GM21390 (cell line): ENCODE measurements around the gene DYSF.

ENCODE experiments used
- ATAC-seq: cut with Tn5 transposase; IDR thresholded peaks from one replicate; pipeline ENCODE4 v1.9.1; 2021; ENCODE audit not compliant: unreplicated experiment

DYSF gene

DNA sequence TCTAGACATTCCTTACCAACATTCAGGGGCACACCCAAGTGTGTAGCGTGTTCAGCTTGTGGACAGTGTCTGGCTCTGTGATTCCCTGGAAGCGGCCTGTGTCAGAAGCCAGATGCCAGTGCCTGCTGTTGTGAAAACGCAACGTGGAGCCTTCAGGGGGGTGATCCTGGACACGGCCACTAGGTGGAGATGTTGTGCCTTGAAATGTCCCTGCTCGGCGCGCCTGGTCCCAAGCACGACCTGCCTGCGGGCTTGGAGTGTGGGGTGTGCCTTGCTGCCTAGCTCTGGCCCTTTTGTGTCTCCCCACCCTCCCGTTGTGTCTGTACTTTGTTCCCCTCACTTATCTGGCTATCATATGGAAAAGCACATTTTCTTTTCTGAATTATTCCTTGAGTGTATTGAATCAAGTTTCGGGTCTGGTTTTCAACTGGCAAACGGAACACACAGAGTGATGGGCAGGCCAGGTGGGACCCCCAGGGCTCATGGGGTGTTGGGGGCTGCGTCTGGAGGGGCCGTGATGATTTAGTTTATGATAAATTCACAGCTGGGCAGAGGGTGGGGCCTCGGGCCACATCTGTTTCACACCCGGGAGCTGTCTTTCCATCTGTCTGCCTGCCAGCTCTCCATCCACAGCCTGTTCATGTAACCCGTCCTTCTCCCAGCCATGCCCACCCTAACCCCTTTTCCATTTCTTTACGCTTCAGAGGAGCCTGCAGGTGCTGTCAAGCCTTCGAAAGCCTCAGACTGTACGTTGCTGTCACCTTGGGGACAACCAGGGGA lies 95.5 kb downstream of the DYSF start:
- ATAC-seq, result no peak

DNA sequence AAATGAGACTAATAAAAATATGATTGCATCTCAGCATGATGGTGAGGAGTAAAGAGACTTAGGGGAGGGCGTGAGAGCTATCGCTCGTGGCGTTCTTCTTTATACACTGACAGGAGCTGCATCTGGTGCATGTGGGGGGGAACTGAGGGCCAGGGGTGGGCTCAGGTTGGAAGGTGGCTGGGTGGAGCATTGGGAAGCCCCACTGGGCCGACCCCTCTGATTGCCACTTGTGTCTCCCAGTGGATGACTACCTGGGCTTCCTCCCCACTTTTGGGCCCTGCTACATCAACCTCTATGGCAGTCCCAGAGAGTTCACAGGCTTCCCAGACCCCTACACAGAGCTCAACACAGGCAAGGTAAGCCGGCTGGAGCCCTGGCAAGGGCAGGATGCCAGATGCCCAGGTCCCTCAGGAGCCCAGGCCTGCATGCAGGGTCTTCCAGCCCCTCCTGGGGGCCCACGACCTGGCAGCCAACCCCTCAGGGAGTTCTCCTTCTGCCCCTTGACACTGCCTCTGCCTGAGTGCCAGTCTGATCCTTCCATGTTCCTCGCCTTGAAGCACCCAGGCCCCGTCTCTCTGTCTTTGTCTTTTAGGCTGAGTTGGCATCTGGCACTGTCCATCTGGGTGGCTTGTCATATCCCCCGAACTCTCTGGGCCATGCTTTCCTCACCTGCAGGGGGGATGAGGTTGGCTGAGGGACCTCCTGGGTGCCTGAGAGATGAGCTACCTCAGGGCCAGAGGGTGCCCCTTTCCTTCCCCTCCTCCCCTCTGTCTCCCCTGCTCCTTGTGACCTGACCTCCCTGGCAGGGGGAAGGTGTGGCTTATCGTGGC lies 97.7 kb downstream of the DYSF start:
- no peak for ATAC-seq

DNA sequence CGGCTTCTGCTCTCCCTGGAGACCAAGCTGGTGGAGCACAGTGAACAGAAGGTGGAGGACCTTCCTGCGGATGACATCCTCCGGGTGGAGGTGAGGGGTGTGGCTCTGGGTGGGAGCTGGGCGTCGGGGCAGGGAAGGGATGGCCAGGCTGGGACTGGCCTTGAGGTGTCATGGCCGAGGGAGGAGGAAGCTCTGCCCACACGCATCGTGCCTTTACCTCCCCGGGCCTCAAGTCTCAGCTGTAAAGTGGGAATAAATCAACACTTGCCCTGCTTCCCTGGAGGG lies 98.2 kb downstream of the DYSF start:
- ATAC-seq, result no peak

DNA sequence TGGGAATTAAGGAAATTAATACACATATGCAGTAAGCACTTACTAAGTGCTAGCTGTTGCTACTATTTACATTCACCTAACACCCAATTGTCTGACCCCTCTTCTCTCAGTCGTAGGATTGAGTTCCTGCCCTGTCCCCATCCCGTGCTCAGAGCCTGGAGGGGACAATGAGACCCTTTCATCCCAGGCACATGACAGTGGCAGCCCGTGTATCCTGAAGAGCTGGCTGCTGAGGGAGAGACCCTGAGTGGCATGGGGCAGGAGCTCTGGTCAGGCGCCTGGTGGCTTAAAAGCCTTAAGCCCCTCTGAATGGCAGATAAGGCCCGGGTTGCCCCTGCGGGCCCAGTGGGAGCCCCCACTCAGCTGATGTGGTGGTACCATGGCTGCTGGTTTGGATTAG lies 99.0 kb downstream of the DYSF start:
- no peak for ATAC-seq

DNA sequence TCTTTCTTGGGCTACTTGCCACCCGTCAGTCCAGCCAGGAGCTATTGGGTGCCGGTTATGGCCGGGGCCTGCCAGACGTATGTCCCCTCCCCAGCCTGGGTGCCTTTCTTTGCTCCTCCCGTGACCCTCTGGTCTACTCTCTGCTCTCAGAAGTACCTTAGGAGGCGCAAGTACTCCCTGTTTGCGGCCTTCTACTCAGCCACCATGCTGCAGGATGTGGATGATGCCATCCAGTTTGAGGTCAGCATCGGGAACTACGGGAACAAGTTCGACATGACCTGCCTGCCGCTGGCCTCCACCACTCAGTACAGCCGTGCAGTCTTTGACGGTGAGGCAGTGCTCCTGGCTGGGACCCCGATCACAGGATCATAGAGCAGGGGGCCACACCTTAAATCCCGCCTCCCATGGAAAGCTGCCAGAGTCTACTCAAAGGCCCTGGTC lies 99.5 kb downstream of the DYSF start:
- ATAC-seq, result no peak

DNA sequence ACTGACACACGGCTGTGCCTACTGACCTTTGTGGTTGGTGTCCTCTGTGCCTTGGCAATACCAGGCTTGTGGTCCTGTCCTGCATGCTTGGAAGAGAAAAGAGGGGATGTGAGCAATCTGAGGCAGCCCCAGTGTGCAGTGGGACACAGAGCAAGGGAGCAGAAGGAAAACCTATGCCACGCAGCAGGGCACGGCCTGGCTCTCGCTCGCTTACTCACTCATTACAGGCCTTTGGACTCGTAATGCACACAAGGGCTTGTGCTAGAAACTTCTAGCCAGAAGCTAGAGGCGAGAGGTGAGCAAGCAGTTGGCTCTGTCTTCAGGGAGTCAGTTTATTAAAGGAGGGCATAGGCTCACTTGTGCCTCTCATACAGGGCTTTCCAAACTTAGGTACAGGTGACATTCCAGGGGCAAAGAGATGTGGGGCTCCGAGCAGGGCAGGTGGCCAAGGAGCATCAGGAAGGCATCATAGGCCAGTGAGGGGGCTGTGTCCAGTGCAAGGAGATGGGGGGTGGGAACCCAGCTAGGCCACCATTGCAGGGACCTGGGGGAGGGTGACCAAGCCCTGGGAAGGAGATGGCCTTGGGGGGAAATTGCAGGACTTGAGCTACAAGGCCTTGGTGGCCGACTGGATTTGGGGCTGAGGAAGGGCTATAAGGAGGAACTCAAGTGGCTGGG lies 100.8 kb downstream of the DYSF start:
- no peak for ATAC-seq

DNA sequence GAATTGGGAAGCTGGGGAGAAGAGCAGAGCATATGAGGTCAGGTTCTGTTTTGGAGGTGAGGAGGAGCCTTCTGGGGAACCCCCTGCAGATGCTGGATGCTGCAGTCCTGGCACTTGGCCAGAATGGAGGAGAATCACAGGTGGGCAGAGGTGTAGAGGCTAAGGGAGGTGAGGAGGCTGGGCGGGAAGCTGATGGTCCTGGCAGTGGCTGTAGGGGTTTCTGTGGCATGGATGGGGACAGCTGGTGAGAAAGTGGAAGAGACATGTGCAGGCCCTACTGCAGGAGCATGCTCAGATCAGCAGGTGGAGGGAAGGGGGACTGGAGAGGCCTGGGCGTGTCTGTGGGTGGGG lies 101.3 kb downstream of the DYSF start:
- no peak for ATAC-seq

DNA sequence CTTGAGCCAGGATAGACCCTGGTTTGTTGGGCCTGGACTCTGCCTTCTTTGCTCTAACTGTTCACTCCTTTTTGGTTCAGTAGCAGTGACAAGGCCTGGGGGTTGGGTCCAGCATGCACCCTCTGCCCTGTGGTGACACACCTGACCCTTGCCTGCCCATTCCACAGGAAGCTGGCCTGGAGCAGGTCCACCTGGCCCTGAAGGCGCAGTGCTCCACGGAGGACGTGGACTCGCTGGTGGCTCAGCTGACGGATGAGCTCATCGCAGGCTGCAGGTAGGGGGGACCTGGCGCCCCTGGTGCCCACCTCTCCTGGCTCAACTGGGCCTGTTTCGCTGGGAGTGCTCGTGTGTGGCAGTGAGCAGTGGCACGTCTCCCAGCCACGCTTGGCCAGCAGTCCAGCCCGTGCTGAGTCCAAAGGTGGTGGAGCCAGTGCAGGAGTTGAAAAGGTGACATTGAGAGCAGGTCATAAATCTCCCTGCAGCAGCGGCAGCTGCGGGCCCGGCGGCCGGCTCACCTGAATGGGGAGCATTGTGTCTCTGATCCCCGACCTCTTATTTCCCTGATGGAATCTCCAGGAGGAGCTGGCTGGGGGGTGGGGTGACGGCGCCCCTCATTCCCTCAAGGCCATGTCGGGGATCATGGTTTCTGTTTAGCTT lies 102.6 kb downstream of the DYSF start:
- ATAC-seq, result no peak

DNA sequence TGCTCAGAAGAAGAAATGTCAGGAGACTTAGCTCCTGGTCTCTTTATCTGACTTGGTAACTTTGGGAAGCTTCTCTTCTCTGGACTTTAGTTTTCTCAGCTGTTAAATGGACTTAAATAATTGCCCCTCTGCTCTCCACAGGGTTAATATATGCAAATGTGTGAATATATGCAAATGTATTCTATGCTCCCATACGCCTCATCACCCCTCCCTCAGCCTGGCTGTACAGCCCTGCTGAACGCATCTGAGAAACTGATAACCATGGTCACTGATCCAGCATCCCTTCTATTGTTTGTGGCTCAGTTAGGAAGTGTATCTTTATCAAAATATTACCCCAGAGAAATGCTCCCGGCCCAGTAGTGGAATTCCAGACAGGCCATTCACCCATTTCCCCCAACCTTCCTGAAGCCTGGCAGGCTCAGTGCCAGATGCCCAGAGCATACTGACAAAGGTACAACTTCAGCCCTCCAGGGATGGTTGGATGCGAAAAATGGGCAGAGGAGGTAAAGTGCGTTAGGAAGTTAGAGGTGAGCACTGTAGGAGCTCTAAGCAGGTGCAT lies 103.4 kb downstream of the DYSF start:
- ATAC-seq, result no peak

DNA sequence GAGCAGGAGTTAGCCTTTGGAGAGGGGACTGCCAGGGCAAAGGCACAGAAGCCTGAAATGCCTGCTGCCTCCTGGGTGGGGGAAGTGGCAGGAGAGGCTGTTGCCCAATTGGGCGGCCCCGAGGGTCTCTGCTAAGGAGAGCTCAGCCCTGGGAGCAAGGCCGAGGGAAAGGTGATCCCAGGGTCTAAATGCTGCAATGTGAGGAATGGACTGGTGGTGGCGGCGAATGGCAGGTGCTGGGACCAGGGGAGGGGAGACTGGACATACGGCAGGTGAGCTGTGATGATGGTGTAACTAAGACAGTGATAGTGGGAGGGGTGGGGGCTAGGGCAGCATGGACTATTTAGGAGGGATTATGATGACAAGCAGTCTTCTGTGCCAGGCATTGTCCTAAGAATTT lies 104.0 kb downstream of the DYSF start:
- no peak for ATAC-seq

DNA sequence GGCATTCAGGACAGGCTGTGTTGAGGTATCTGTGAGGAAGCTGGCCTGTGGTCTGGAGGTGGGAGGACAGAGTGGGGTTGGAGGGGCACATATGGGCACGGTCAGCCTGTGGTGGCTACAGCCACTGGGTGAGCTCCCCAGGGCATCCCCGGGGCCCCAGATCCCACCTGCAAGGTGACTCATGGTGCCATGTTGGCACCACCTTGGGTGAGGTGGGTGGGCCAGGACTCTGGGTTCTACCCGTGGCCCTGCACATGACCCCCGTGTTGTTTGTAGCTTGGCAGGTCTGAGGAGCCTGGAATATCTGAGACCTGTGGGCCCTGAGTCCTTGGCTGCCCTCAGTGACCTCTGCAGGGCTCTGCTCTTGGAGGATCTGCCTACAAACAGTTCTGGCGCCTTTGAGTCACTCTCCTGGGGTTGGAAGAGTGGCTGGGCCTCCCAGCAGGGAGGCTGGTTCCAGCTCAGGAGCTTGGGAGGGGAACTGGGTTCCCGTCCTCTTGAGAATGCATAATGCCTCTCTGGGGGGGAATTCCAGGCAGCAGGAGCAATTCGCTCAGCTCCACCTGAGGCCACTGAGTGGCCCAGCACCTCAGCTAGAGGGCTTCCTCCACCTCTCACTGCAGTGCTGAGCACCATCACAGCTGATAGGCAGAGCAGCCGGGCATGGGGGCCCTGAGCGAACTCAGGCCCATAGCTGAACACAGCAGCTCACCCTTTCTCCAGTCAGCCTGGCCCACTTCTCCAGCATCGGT lies 105.1 kb downstream of the DYSF start:
- ATAC-seq, result no peak

DNA sequence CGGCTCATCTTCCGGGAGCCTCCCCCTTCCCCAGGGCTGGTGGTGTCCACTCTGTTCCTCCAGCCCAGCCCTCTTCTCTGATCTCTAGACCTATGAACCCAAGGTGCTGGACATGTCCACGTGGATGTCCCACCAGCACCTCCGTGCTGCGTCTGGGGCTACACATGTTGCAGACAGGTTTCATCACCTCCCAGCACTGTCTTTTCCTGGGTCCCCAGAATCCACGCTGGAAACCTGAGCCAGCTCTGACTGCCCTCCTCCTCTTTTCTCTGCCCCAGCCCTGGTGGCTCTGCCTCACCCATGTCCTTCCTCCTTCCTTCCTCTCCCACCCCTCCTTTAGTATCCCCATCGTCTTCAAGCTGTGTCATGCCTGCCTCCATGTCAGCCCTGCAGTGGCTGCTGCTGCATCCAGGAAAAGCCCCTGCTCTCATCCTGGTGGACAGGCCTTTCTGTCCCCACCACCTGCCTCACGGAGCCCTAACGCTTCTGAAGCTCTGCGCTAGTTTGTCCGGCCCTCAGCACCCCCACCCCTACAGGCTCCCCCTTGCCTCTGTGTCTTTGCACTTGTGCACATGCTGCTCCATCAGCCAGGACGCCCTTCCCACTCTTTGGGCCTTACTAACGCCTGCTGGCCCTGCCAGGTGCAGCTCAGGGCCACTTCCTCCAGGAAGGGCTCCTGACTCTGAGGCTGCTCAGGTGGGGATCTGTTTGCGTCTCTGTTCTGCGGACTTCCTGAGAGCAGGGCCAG lies 105.9 kb downstream of the DYSF start:
- no peak for ATAC-seq

DNA sequence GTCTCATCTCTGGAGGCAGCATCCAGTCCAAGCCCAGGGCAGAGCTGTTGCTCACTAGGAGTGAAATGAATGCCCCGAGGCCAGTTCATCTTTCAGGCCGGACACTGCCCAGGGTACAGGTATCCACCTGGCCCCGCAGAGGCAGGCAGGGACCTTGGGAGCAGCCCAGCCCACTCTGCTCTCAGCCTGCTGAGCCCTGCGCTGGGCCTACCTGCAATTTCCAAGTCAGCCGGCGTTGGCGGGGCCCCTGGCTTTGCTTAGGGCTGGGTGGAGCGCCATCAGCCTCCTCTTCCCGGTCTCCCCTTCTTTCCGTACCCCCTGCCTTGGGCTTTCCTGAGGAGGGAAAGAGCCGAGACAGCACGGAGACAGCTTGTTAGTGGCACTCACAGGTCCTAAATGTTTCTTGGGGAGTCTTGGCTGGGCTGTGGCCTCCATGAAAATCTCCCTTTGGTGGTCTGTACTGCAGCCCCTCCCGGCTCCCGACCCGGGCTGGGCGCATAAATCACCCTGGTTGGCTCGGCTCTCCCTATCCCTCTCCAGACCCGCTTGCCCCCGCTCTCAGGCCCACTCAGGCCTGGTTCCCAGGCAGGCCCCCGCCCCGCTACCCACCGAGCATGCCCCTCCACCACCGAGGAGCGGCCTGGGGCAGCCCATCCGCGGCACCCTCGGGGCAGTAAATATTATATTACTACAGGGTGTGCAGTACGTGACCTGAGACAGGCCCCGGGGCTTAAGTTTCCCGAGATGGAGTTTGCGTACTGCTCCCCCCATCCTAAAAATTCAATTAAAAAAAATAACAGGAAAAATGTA lies 106.7 kb downstream of the DYSF start:
- ATAC-seq, result no peak

DNA sequence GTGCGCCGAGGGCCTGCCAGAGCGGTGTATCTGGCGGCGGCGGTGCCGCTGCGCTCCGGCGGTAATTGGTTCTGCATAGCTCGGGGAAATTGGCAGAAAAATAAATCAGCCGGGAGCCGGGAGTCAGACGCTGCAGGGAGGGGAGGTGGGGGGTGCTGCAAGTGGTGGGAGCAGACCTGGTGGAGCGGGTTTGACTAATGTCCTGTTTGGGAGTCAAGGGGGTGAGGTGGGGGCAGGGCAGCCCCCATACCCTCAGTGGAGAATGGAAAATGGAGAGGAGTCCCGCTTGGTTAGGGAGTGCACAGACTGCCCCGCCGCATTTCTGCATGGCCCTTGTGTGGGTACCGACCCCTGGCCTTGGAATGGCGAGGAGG lies 107.3 kb downstream of the DYSF start:
- no peak for ATAC-seq

DNA sequence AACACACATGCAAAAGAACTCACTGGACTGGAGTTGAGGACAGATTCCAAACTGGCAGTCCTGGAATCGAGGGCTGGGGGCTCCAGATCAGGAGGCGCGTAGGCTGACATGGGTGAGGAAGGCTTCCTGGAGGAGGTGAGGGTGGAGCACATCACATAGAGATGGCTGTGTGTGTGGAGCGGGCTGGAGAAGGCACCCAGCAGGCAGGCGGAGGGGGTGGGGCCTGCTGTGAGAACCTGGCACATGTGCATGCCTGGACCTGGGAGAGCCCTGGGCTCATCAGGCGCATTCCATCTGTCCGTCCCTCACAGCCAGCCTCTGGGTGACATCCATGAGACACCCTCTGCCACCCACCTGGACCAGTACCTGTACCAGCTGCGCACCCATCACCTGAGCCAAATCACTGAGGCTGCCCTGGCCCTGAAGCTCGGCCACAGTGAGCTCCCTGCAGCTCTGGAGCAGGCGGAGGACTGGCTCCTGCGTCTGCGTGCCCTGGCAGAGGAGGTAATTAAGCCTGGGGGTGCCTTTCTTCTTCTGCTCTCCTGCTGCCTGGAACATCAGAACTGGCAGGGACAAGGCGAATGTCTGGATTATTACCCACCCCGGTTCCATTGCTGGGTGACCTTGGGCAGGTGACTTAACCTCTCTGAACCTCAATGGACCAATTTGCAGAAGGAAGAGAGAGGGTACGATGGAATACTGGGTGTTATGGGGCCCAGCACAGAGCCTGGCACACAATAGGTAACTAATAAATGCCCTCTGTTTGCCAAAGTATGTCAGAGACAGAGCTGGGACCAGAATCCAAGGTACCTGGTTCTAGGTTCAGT lies 108.3 kb downstream of the DYSF start:
- ATAC-seq, result no peak

DNA sequence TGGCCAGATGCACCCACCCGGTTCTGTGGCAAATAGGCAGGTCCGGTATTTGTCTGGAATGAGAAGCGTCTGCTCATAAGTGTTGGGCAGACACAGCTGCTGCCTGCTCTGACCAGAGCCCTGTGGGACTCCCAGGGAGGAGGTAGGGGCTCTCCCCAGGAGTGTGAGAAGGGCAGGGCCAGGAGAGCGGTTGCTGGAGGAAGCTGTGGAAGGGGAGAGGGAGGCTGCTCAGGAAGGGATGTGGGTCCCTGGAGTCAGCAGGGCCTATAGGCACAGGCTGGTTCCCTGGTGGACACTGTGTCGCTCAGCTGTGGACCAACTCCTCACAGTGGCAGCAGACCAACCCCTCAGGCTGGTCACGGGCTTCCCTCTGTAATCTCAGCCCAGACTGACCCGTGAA lies 109.2 kb downstream of the DYSF start:
- ATAC-seq, result no peak

DNA sequence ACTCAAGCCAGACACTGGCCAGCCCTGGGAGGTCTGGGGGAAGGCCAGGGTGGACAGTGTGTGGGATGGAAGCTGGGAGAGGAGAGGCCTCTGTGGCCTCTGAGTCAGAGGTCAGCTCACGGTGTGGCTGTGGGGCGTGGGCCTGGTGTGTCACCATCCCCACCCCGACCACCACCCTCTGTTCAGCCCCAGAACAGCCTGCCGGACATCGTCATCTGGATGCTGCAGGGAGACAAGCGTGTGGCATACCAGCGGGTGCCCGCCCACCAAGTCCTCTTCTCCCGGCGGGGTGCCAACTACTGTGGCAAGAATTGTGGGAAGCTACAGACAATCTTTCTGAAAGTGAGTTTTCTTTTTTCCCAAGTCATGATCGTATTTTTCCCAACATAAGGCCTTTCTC lies 110.5 kb downstream of the DYSF start:
- ATAC-seq, result no peak

DNA sequence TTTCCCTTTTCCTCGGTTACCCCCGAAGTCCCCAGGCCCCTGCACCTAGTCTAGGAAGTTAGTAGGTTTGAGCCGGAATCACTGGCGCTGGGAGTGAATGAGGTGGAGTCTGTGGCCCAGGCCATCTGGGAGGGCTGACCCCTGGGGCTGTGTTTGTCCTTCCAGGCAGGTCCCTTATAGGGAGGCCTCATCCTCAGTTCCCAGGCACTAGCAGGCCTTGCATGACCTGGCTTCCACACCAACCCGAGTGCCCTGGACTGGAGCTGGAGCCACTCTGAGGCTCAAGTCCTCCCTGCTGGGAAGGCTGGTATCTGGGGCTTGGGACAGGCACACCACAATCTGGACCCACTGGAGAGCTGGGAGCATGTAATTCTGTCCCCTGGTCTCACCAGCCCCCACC lies 111.0 kb downstream of the DYSF start:
- ATAC-seq, result no peak
